NCI-H748 (cell line): Measurements from ENCODE around the gene ZNF467.

Experiments
- DNase-seq: peaks from one replicate; lab custom pipeline; 2025; ENCODE audit not compliant: unreplicated experiment; lab: John Stamatoyannopoulos, UW

Gene ZNF467

DNA sequence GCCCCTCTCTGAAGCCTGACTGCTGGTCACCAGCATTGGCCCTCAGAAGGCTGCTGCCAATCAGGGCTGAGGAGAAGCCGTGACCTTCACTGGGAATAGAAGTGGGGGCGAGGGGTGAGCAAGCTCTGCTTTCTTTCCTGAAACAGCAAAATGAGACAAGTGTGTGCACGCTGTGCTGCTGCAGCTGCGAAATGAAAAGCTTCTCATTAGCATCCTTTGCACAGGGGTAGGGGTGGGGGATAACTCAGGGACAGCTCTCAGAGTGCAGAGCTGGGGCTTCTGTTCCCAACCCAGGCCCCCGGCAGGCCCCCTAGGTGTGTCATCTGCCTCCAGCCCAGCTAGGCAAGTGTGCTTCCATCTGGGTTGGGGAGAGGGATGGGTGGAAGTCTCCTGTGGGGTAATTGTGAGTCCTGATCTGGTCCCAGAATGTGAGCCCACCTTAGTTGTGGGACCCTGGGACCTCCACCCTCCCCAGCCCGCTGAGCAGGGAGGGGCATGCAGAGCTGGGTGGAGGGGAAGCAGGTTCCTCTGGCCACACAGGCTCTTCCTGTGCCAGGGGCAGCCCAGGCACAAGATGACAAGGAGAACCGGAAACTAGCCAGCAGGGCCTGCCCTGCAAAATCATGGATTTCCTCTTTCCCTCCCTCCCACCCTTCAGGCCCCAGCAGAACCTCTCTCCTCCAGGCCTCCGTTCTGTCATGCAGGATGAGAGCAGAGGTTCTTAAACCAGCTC, 22.2 kb downstream of the ZNF467 start:
- no peak for DNase-seq

DNA sequence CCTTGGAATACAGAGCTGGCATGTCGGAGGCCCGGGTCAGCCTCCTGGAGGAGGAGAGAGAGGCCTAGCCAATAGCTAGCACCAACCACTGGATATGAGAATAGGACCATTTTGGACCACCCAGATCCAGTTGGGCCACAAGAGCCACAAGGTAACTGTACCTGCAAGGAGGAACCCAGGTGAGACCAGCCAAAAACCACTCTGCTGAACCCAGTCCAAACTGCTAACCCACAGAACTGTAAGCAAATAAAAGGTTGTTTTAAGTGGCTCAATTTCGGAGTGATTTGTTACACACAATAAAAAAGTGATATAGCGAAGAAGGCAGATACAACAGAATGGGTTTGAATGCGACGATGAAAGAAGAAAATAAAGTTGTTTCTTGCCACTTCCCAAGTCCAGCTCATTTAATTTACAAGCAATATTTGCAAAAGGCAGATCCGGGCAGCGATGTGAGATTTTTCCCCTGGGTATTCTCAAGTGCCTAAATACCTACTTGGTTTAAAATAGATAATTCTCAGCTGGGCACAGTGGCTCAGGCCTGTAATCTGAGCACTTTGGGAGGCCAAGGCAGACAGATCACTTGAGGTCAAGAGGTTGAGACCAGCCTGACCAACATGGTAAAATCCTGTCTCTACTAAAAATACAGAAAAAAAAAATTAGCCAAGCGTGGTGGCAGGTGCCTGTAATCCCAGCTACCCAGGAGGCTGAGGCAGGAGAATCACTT, 23.1 kb downstream of the ZNF467 start:
- DNase-seq: no peak

DNA sequence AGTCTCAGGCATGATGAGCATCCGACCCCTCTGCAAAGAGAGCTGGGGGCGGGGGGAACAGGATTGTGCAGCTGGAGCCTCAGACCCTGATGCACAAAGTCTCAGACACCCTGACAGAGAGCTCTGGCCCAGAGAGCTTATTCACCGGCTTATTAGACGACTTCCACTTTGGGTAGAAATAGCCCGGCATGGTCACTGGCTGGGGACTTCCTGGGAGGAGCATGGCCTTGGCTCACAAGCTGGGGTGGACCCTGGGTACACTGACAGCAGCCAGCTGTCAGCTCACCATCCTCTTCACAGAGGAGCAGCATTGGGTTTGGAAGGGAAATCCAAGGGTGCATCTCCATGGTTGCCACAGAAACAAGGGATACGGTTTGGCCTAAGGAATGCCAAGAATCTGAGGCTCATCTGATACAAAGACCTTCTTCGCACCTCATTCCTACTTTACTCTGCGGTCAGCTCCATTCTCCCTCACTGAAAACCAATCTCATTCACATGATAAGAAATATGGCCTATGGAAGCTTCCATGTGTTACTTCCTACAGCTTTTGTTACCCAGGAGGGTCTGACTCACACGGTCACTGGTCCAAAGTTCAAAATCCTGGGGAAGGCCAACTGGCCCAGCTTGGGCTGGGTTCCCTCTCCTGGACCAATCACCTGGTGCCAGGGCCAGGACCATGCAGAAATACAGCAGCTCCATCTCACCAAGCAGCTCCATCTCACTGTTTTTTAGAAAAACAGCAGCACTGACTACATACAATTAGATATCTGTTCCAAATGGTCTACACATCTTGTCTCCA, 25.1 kb downstream of the ZNF467 start:
- no peak for DNase-seq

DNA sequence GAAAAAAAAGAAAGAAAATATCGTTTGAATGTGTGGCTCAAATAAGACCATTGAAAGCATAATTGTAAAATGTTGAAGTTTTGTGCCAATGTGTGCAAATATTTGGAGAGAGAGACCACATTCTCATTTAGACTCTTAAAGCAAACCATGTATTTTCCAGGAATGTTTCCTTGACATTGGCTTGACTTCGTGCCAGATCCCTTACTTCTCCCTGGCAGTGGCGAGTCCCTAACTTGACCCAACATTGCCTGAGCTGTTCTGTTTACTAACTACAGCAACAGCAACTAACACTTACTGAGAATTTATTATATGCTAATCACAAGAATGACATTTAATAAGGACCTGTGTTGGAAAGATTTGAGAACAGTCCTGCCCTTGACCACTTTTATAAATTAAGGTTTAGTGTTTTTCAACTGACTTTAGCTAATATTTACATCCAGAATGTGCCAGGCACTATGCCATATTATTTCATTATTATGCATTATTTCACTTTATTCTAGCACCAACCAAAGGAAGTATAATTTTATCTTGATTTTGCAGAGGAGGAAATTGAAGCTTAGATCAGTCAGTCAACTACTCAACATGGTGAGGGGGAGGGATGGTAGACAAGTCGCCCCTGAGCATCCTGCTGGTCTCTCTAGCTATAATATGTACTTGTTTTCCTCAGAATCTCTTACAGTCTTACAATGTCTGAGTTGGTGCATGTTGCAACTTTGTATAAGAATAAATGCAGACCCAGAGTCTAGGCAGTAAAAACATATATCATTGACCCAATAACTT, 29.7 kb downstream of the ZNF467 start:
- DNase-seq: no peak

DNA sequence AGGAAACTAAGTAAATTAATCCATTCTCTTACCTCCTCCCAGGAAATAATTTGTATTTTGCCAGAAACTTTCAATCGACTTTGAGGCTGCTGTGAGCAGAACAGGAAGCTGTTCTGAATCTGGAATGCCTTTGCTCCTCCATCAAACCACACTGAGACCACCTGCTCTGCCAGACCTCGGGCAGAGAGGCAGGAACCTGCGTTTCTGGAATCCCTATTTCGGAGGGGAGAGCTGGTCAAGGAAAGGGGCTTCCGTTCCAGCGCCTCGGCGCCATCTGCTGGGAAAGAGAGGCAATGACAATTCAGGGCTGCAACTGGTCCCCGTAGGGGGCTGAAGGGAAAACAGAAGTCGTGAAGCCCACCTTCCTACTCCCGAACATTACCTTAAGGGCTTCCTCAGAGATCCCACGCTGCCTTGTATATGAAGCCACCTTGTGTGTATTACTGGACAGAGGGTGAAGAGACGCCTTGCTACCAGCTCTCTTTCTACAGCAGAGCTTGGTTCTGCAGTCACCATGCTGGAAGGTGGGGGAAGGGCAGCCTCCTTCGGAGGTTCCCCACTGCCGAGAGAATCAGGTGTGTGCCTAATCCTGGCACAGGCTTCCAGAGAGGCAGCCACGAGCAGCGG, 31.2 kb downstream of the ZNF467 start:
- DNase-seq: peak; percentile 80

DNA sequence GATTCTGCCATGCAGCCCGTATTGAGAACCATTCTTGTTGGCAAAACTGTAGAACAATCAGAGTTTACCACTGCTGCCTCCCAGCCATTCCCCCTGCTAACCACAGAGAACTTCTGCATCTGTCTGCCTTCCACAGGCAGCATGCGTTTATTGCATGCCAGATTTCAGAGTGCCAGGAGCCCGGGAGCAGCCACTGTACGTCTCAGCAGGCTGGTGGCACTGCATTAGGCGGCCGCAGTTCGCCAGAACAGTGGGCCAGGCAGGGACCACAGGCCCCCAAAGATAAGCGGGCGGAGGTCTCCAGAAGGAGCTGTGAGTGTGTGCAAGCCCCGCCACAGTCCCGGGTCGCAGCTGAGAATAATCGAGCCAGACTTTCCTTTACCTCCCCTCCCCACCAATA, 31.8 kb downstream of the ZNF467 start:
- DNase-seq: peak; percentile 16

DNA sequence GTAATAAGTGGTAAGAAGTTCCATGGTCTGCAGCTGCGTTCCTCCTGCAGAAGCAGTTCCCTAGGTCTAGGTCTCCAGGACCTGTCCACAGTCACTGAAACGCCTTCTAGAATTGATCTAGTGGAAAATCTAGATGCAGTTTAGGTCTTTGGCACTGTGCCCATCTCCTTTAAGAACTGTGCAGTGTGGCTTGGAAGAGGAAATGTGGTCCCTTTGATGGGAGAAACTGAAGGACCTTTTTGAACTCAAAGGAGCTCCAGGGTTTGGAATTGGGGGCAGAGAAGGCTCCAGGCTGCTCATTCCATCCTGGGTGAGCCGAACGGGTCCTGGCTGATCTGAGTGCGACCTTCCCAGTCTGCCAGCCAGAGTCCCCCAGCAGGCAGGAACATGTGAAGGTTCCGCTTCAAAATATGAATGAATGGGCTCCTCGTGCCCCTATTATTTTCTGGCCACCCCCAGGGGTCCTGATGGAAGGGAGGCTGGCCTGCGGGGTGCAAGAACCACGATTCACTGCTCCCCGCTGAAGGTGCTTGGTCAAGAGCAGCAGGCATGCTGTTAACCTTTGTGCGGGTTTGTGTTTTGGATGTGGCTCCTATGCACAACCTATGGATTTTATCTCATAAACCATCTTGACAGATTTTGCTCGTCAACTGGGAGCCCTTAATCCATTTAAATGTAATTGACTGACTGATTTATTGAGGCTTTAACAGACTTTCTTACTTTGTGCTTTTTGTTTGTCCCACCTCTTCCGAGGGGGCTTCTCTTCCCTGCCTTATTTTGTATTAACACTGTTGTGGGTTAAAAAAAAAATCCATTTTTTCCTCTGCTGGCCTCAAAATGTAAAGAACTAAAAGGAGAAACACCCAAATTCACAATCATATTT, 36.7 kb downstream of the ZNF467 start:
- peak; percentile 24 for DNase-seq

DNA sequence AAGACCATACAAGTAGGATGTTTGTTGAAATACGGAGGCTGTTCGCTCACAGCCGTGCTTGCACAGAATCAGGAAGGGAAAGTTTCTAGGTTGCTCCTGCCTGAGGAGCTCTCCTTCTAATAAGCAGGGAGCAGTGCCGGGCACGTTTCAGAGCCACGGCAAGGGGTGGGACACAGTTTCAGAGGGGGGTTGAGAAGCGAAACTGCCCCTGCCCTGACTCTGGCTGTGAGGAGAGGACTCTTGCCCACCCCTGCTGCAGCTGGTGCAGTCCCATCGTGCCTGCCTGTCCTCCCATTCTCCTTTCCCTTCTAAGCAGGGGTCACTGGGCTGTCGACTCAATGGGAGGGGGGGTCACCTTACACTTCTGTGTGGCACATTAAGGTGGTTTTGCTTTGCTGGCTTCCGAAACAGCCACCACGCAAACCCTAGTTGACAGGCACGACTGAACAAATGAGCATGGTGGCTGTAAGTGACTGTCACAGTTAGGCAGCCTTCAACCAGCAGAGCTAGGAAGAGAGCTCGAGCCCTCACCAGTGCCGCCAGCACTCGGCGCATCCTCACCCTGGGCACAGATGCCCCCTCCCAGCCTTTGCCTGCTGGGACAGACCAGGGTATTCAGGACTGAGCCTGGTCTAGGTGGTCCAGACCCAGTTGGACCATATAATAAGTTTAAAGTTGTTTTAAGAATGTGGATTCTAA, 37.5 kb downstream of the ZNF467 start:
- no peak for DNase-seq

DNA sequence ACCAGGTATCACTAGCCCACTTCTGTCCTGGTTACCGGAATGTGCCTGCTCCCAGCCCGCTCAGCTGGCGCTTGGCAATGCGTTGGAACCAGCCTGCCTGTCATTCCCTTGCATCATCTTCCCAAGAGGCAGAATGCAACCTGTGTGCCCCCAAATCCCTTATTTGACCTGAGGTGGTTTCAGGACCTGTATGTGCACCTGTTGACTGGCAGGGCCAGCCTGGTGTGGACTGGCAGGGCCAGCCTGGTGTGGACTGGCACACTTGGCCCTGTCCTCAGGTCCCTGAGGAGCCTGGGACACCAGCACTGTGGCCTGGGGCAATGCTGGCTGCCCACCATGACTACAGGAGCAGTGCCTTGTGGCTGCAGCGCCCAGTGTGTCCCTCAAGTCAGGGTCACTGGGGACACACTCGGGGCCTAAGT, 38.2 kb downstream of the ZNF467 start:
- DNase-seq: no peak

DNA sequence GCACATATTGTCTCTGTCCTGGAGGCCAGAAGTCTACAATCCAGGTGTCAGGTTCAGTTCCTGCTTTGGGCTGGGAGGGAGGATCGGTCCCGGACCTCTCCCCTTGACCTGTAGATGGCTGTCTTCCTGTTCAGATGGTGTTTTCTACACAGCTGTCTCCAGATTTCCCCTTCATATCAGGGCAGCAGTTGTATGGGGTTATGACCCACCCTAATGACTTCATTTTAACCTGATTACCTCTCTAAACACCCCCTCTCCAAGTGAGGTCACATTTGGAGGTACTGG, 38.7 kb downstream of the ZNF467 start:
- no peak for DNase-seq

DNA sequence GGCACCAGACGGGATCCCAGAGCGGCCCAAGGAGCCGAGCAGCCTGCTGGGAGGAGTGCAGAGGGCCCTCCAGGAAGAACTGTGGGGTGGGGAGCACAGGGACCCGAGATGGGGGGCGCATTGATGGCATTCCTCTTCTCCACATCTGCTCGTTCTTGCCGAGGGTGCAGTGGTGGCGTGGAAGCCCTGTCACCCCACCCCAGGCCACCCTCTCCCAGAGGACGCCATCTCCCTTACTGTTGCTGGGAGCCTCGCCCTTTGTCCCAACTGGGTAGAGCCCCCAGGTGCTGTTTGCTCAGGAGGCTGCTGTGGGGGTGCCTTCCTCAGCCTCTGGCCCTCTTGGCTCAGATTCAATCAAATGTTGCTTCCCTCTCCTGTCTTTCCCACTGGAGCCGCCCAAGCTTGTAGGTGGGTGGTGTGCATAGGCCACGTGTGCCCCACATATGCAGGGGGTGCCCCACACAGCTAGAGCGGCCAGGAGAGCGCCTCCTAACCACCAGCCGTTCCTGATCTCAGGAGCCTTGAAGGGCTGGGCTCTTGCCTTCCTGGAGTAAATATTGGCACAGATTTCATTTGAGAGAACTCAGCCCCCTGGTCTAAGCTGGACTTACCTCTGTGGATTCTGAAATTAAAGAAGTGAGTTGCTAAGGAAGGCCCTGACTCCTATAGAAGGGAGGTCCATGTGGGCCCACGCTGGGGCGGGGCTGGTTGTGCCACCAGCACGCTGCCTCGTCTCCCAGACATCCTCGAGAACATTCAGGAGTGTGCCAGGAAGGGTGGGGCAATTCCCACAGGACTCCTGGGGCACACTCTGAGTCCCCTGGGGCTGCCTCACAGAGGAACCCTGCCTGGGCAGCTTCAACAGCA, 39.2 kb downstream of the ZNF467 start:
- DNase-seq: no peak

DNA sequence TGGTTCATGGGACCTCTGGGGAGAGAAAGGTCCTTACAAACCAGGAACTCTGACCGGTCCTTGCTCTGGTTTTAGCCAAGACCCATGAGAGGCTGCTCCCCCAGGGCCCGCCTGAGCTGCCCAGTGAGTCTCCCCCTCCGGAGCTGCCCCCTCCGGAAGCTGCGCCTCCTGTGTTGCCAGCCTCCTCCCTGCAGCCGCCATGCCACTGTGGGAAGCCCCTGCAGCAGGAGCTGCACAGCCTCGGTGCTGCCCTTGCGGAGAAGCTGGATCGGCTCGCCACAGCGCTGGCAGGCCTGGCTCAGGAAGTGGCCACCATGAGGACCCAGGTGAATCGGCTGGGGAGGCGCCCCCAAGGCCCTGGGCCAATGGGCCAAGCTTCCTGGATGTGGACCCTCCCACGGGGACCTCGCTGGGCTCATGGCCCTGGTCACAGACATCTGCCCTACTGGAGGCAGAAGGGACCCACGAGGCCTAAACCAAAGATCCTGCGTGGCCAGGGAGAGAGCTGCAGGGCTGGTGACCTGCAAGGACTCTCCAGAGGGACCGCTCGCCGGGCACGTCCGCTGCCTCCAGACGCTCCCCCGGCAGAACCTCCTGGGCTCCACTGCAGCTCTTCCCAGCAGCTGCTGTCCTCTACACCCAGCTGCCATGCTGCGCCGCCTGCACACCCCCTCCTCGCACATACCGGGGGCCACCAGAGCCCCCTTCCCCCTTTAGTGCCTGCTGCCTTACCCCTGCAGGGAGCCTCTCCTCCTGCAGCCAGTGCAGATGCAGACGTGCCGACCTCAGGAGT, 40.1 kb downstream of the ZNF467 start:
- DNase-seq: no peak

DNA sequence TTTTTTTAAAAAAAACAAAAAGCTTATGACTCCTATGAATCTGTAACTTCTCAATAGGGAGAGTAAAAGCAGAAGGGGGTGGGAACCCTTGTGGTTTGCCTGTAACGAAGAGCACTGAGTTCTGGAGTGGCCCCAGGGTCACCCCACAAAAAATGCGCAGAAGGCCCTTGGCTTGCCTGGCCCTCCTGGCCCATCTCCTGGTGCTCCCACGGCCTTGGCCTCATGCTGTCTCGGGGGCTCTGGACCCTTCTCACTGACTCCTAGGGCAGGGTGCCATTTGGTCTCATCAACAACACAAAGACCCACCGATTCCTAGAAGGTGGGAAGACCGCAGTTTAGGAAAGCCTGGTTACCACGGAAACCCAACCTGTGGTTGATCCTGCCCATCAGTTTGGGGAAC, 40.8 kb downstream of the ZNF467 start:
- no peak for DNase-seq

DNA sequence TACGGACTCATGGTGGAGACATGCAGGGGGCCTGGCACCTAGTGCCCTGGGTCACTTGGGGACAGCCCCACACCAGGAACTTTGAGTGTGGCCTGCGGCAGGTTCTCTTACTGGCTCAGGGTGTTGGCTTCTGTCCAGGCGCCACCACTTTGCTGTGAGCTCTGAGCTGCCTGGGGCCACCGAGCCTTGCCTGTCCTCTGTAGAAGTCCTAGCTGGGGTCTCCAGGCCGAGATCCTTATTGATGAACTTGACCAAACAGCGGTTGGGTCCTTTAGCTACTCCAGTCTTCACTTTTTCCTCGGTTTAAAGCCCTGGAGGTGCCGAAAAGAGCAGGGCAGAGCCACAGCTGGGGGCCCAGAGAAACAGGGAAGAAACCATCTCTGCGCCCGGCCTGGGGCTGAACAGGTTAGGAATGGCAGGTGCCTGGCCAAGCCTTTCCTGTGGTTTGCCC, 41.3 kb downstream of the ZNF467 start:
- DNase-seq: no peak

DNA sequence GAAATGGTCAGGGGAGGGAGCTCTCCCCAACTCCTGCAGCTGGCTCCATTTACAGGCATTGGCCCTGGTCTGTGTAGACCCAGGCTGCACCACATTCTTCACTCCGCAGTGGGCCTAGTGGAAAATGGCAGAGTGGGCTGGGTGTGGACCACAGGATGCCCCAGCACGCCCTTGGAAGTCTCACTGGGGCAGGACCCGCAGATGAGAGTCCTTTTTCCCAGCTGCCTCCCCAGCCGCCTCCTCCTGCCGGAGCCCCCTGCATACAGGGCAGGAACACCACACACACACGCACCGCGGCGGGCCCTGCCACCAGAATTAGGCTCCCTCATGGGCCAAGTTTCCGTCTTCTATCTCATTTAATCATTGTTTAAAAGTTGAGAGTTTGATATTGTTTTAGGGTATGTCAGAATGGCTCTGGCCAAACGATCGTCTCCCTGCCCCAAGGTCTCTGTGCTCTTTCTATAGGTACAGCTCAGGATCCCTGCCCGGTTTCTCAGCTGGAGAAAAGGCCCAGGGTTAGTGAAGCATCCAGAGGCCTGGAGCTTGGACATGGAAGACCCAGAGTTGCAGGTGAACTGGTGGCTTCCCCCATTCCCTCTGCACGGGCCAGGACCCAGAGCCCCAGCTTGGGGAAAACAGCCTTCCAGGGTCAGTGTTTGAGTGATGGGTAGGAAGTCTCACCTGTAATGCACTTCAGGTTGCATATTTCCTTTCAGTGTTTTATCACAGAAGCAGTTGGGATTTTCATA, 42.0 kb downstream of the ZNF467 start:
- DNase-seq: no peak

DNA sequence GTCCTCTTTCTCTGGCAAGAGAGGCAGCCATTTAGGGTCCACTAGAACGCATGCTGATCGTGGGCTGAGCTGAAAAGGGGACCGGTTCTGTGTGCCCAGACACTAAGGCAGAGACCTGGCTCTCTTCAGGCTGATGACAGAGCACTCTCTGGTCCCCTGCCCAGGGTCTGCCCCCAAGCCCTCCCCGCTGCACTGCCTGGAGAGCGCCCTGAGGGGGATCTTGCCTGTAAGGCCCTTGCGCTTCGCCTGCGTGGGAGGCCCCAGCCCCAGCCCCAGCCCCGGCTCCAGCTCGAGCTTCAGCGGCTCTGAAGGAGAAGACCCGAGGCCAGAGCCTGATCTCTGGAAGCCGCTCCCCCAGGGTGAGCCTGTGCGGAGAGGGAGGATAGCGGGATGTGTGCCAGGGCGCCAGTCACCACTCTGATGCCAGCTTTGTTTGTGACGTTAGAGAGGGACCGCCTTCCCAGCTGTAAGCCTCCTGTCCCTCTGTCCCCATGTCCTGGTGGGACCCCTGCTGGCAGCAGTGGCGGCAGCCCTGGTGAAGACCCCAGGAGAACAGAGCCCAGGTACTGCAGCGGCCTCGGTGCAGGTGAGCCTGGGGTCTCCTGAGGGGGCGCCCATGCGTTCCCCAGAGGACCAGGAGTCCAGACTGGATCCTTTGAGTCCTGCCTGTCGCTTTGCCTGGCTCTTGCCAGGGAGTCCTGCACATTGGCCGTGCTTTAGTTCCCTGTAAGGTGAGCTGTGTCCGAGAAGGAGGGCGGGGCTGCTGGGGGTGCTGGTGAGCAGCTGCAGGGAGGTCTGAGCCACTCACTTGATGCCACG, 43.2 kb downstream of the ZNF467 start:
- DNase-seq: no peak
